NCI-H748 (cell line): ENCODE measurements around the gene NTRK2.
"Not testable (repeated sequence)": the region's sequence is repeated elsewhere in the genome, so short reads cannot be mapped to it uniquely, and the experiment has no call there.

Experiments
- DNase-seq: peaks from one replicate; lab custom pipeline; 2025; ENCODE audit not compliant: unreplicated experiment; lab: John Stamatoyannopoulos, UW

NTRK2 gene

GRCh38 chr9:84874596-84874995, 205.1 kb downstream of the NTRK2 start:
- peak; percentile 46 for DNase-seq

DNA sequence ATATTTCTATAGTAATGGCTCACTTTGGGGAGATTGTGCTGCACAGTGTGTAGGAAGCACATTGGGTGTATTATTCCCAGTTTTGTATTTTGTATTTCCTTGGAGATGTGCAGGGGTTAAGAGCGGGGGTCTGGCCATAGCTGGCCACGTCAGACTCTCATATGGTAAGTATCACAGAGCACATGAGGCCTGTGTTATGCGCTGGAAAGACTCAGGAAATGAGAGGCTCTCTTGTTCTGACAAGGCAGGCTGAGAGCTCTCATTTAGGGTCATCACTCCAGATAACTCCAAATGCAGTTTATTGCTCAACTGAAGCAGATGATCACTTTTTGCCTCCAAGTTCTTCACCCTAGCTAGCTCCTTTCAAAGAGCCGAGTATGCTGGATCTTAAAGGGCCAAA, 205.7 kb downstream of the NTRK2 start:
- no peak for DNase-seq

DNA sequence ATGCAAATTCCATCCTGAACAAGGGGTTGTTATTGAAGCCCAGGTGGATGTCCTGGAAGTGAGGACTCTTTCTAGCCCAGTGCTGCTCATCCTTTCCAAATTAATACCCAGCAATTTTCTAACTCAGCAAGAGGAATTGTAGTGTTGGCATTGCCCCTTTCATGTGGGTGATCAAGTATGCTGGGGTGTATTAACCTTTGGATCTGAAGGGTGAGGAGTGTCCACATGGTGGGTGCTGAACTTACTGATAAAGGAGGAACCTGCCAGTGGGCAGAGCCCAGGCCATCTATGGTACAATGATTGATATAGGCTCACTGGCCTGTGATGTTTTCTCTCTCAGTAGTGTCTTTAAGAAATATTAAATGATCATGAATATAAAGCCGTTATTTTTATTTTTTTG, 210.1 kb downstream of the NTRK2 start:
- DNase-seq: no peak

DNA sequence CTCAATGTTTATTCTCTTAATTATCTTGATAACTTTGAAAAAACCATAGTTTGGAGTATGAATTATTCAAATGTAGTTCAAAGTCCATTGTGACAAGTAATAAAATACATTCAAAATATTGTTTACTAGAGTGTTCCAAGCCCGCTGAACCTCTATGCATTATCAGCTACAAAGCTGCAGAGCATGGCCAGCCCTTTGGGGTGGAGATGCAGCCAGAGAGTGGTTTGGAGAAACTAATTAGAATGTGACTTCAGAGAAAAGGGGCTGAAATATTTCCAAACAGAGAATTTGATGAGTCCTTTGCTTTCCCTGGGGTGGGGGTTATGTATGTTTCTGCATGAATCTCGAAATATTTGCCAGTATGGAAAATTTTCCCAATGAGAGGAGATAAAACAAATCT, 211.3 kb downstream of the NTRK2 start:
- no peak for DNase-seq

DNA sequence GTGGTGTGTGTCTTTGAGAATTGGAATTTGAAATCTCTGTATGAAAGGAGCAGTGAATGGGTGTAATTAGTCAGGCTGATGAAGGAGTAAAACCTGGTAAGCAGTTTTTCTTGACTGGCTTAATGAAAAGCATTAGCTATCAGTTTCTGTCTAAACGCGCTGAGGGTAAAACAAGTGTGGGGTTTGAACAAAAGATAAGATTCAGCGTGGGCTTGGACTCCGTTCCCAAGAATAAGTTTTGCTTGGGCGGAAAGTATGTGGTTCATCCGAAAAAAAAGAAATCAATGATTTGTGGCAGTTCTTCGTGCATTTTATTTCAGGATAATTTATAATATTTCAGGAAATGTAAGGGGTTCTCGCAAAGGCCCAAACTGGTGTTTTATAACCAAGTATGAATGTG, 217.3 kb downstream of the NTRK2 start:
- no peak for DNase-seq

DNA sequence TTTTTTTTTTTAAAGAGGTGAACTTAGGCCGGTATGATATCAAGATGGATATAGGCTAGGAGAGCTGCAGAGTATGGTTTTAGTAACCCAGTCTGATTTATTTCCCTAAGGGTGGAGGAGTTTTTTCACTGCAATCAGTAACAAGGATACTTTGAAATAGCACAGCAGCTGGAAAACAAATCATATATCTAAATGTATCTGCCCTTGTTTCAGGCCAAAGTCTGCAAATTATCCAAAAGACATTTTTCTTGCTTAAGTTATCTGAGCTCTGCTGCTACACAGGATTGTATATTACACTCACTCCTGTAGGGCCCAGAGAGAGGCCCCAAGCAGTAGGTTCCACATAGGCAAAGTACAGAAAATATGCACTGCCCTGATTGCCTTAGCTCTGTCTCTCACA, 222.4 kb downstream of the NTRK2 start:
- no peak for DNase-seq

- DNase-seq: no peak
Observed at GRCh38 chr9:84893419-84894128, 224.0 kb downstream of the NTRK2 start.

- DNase-seq: peak; percentile 39
Observed at GRCh38 chr9:84894859-84895258, 225.3 kb downstream of the NTRK2 start.

DNA sequence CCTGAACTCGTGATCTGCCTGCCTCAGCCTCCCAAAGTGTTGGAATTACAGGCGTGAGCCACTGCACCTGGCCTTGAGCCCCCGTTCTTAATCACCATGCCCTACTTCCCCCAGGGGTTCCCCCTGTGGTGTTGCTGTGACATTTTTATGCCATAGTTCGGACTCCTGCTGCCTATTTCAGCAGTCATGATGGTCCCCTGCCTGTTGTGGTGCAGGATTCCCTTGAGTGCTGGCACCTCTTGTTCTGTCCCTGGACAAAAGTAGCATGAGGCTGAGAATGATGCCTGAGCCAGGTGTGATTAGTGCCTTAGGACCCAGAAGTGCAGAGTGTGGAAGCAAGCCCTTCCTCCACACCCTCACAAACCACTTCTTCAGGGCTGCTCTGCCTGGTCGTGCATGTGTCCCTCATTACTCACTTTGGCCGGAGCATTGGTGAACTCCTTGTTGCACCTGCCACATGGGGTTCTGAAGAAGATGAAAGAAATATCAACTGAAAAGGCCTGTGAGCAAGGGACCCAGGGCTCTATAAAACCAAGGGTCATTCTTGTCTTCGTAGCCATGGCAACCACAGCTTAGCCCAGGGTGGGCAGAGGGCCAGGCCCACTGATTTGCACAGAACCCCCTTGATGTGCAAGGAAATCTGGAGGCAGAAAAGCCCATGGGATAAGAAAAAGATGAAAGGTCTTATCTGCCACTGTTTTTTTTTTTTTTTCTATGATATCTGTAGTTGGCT, 228.0 kb downstream of the NTRK2 start:
- DNase-seq: no peak

GRCh38 chr9:84898188-84898587, 228.7 kb downstream of the NTRK2 start:
- peak; percentile 19 for DNase-seq

GRCh38 chr9:84898618-84899017, 229.1 kb downstream of the NTRK2 start:
- DNase-seq: not testable (repeated sequence)

- DNase-seq: no peak
Observed at GRCh38 chr9:84899326-84899725, 229.8 kb downstream of the NTRK2 start.

GRCh38 chr9:84900421-84900820, 230.9 kb downstream of the NTRK2 start:
- DNase-seq: no peak

DNA sequence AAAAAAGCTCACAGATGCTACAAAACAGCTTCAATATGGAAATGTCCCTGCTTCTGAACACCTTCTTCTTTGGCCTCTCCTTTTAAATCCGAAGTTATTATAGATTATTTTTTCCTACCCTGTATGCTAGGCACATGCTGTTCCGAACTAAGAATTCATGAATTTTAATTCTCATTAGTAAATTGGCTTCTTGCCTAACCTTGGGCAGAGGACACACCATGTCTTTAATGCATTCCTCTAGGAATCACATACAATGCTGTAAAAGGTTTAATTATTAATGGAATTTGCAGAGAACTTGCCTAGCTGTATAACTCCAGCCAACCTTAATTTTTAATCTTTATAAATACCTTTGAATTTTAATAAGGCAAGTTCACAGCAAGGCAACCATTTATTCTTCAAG, 234.4 kb downstream of the NTRK2 start:
- DNase-seq: no peak

GRCh38 chr9:84916769-84917168, 247.2 kb downstream of the NTRK2 start:
- DNase-seq: peak; percentile 29

GRCh38 chr9:84917366-84918070, 248.0 kb downstream of the NTRK2 start:
- DNase-seq: peak; percentile 96

- no peak for DNase-seq
Observed at GRCh38 chr9:84919440-84919839, 249.9 kb downstream of the NTRK2 start.

DNA sequence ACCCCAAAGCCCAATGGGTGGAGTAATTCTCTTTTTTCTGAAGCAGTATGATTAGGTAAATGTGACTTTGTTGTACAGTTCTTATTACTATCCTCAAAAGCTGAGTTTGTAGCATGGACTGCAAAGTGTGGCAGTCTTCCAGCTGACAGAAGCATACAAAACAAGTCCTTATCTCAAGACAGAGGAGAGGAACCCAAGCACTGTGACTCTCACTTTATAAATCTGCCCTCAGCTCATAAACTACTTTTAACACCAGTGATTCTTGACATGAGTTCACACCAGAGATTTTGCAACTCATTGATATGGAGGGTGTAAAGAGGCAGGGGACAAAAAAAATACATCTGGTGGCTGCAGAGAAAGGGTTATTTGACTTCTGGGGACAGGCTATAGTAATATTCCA, 251.6 kb downstream of the NTRK2 start:
- no peak for DNase-seq

DNA sequence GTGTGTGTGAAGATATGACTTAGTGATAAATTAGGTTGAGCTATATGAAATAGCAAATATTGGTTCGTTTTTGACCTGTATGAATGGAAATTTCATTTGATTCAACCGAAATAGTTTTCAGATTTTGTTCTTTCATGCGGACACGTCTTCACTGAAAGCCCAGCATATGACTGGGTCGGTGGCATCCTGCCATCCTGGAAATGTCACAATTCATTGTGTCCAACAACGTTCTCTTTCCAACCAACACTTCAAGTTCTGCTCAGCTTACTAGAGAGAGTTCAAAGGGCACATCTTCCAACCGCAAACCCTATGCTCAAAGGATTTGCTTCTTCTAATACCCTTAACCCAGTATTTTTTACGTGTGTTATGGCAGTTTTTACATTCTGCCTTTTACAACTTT, 252.5 kb downstream of the NTRK2 start:
- no peak for DNase-seq

DNA sequence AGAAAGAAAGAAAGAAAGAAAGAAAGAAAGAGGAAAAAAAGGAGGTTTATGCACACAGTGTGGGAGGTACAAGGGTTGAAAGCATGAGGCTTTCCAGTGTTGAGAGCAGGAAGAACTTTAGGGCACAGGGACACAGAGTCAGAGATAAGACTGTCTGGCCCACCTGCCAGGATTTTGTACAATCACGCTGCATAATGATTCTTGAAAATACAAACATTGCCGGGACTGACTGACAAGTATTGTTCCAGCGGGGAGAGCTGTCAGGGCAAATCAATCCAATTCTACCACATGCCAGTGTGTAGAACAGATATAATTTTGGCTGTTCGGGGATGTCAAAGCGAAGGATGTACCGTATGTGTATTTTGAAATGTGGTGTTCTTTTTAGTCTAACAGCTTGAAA, 254.7 kb downstream of the NTRK2 start:
- DNase-seq: peak; percentile 24

- no peak for DNase-seq
Observed at GRCh38 chr9:84925225-84925872, 255.8 kb downstream of the NTRK2 start.

DNA sequence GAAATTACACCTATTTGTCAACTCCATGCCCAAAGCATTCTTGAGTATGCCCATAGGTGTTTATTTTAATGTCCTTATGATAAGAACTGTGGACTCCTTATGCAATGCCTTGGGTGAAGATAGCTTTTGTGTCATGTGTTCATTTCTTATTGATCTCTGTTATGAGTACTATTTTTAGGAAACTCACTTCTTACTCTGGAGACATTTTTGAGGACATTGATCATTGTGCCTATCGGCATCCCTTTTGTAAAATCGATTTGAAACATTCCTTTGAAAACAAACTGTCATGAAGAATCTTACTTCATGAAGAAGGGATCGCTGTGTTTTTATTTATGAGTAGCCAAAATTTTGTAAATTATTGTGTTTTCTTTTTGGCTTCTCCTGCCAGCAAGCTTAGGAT, 257.3 kb downstream of the NTRK2 start:
- DNase-seq: no peak
